Measurements from ENCODE around the gene SCAMP2. TPM values are rescaled to one million over a fixed set of nuclear protein-coding genes. Genes with fewer than 3 reads are reported as not detected.

The SCAMP2 gene
- total RNA-seq, 2 donors from 2014 or later = 47.5 to 50.9 TPM

DNA sequence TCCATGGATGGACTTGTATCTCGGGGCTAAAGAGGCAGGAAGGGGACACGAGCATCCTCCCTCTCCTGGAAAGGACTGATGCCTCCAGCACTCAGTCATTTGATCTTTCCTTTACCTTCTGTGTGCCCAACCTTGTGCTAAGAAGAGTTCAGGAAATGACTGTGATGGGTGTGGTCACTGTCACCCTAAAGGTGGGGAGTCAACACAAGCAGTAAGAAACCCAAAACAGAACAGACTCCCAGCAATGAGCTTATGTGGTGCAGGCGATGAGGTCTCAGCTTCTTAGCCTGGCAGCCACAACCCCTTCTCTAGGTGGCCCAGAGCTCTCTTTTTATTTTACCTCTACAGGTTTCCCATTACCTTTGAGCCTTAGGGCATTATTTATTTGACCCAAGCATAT is 20.5 kb upstream of the SCAMP2 start:
- WGBS, 2 experiments (ENCODE audit: insufficient coverage in 1 of 2, insufficient read length in 1 of 2) = 96 to 100% methylated on average over 2 to 3 of the region's 3 CpGs
- Mint-ChIP-seq H3K36me3 (ENCODE audit: low read depth) (peaks cover 30% of the 10 kb centered on the region), H3K4me3 (no peak overlapping the region), H3K9me3 (no peaks in the 10 kb centered on the region), H3K27me3 (ENCODE audit: insufficient read depth) (no peaks in the 10 kb centered on the region), H3K4me1 (peaks cover 14% of the 10 kb centered on the region), H3K27ac (no peak overlapping the region)
- Histone ChIP-seq H3K27me3 (ENCODE audit: control insufficient read depth, insufficient read depth, low read length, poor library complexity, severe bottlenecking) (no peaks in the 10 kb centered on the region), H3K4me1 (ENCODE audit: control insufficient read depth, insufficient read depth, low read length) (peaks cover 7% of the 10 kb centered on the region), H3K36me3 (ENCODE audit: control insufficient read depth, insufficient read depth, low read length) (peaks cover 45% of the 10 kb centered on the region), H3K27ac (ENCODE audit: low read depth, low read length) (no peak overlapping the region), H3K9me3 (ENCODE audit: control insufficient read depth, low read length) (no peaks in the 10 kb centered on the region), H3K4me3 (ENCODE audit: low read length) (no peak overlapping the region), H3K9ac (ENCODE audit: extremely low read depth, low read length, poor library complexity, severe bottlenecking) (no peak overlapping the region)
- no peak for TF ChIP-seq CTCF (conservative IDR thresholded peaks at IDR 0.05)
- DNase-seq = no peak

GRCh38 chr15:74892931-74893330 is 19.8 kb upstream of the SCAMP2 start:
- no peaks in the 10 kb centered on the region for H3K27me3 Mint-ChIP-seq (ENCODE audit: insufficient read depth)
- H3K4me1 Mint-ChIP-seq = peaks cover 16% of the 10 kb centered on the region
- H3K9ac ChIP-seq (ENCODE audit: extremely low read depth, low read length, poor library complexity, severe bottlenecking) = no peak overlapping the region
- TF ChIP-seq CTCF (conservative IDR thresholded peaks at IDR 0.05) = no peak
- no peaks in the 10 kb centered on the region for H3K9me3 ChIP-seq (ENCODE audit: control insufficient read depth, low read length)
- no peak overlapping the region for H3K4me3 Mint-ChIP-seq
- no peaks in the 10 kb centered on the region for H3K9me3 Mint-ChIP-seq
- H3K36me3 Mint-ChIP-seq (ENCODE audit: low read depth) = peaks cover 29% of the 10 kb centered on the region
- H3K27ac Mint-ChIP-seq = no peak overlapping the region
- no peaks in the 10 kb centered on the region for H3K27me3 ChIP-seq (ENCODE audit: control insufficient read depth, insufficient read depth, low read length, poor library complexity, severe bottlenecking)
- H3K27ac ChIP-seq (ENCODE audit: low read depth, low read length) = no peak overlapping the region
- peaks cover 7% of the 10 kb centered on the region for H3K4me1 ChIP-seq (ENCODE audit: control insufficient read depth, insufficient read depth, low read length)
- no peak for DNase-seq
- WGBS, 2 experiments (ENCODE audit: insufficient coverage in 1 of 2, insufficient read length in 1 of 2) = 83 to 97% methylated on average over 1 to 2 of the region's 2 CpGs
- peaks cover 42% of the 10 kb centered on the region for H3K36me3 ChIP-seq (ENCODE audit: control insufficient read depth, insufficient read depth, low read length)
- no peak overlapping the region for H3K4me3 ChIP-seq (ENCODE audit: low read length)

GRCh38 chr15:74892313-74892712 is 19.1 kb upstream of the SCAMP2 start:
- H3K27me3 Mint-ChIP-seq (ENCODE audit: insufficient read depth) = no peaks in the 10 kb centered on the region

More at GRCh38 chr15:74892313-74892712, 19.1 kb upstream of the SCAMP2 start:
- Mint-ChIP-seq H3K9me3 (peaks cover under 1% of the 10 kb centered on the region), H3K4me1 (peaks cover 16% of the 10 kb centered on the region), H3K4me3 (no peak overlapping the region), H3K36me3 (ENCODE audit: low read depth) (peaks cover 29% of the 10 kb centered on the region), H3K27ac (no peak overlapping the region)
- DNase-seq = no peak
- Histone ChIP-seq H3K4me1 (ENCODE audit: control insufficient read depth, insufficient read depth, low read length) (peaks cover 7% of the 10 kb centered on the region), H3K36me3 (ENCODE audit: control insufficient read depth, insufficient read depth, low read length) (peaks cover 38% of the 10 kb centered on the region), H3K9ac (ENCODE audit: extremely low read depth, low read length, poor library complexity, severe bottlenecking) (no peak overlapping the region), H3K9me3 (ENCODE audit: control insufficient read depth, low read length) (no peaks in the 10 kb centered on the region), H3K4me3 (ENCODE audit: low read length) (no peak overlapping the region), H3K27ac (ENCODE audit: low read depth, low read length) (no peak overlapping the region), H3K27me3 (ENCODE audit: control insufficient read depth, insufficient read depth, low read length, poor library complexity, severe bottlenecking) (no peaks in the 10 kb centered on the region)
- WGBS, 2 experiments (ENCODE audit: insufficient coverage in 1 of 2, insufficient read length in 1 of 2) = 94 to 100% methylated on average over 1 to 3 of the region's 3 CpGs
- TF ChIP-seq CTCF (conservative IDR thresholded peaks at IDR 0.05) = no peak
